SU-DHL-6 (cell line): Measurements from ENCODE around the gene PXDN.
"Not testable (repeated sequence)": the region's sequence is repeated elsewhere in the genome, so short reads cannot be mapped to it uniquely, and the experiment has no call there.

ENCODE experiments used
- H2AFZ ChIP-seq: fragments of 200-600 bp; sonication (generic); 2 replicates; pipeline ENCODE4 v1.6.1; 2014; ENCODE audit warnings: low read depth, mild to moderate bottlenecking, moderate library complexity, mixed read lengths, antibody characterized with exemption, low read length; ENCODE audit not compliant: severe bottlenecking
- H3F3A ChIP-seq: fragments of 200-600 bp; shearing (Covaris generic); 2 replicates; pipeline ENCODE4 v1.6.0; 2016; ENCODE audit warnings: antibody characterized with exemption, mild to moderate bottlenecking; ENCODE audit not compliant: insufficient read depth
- H3K27ac ChIP-seq: fragments of 200-600 bp; sonication (generic); 2 replicates; pipeline ENCODE4 v1.5.1; 2016; ENCODE audit warnings: low read depth, mild to moderate bottlenecking, low read length, moderate library complexity, mixed read lengths
- H3K27me3 ChIP-seq: fragments of 200-600 bp; sonication (generic), shearing (Covaris generic); 2 replicates; pipeline ENCODE4 v1.6.0; 2014; ENCODE audit warnings: mild to moderate bottlenecking, low read length
- H3K36me3 ChIP-seq: fragments of 200-600 bp; sonication (generic); 2 replicates; pipeline ENCODE4 v1.6.1; 2014; ENCODE audit warnings: mild to moderate bottlenecking, low read length, mixed read lengths
- H3K4me2 ChIP-seq: fragments of 300-600, 200-600 bp; shearing (Covaris generic), sonication (generic); 2 replicates; pipeline ENCODE4 v1.6.0; 2014; ENCODE audit warnings: low read length, low read depth, mild to moderate bottlenecking; ENCODE audit not compliant: poor library complexity, severe bottlenecking
- H3K4me3 ChIP-seq: fragments of 200-600 bp; sonication (generic); 2 replicates; pipeline ENCODE4 v1.5.1; 2014; ENCODE audit warnings: antibody characterized with exemption, low read length, mild to moderate bottlenecking, mixed read lengths; ENCODE audit not compliant: insufficient read depth, poor library complexity, severe bottlenecking
- H3K79me2 ChIP-seq: fragments of 200-600 bp; sonication (generic); 2 replicates; pipeline ENCODE4 v1.6.1; 2014; ENCODE audit warnings: mild to moderate bottlenecking, low read length, moderate library complexity; ENCODE audit not compliant: insufficient read depth
- H3K9ac ChIP-seq: fragments of 200-600 bp; sonication (generic); 2 replicates; pipeline ENCODE4 v1.7.0; 2014; ENCODE audit warnings: mild to moderate bottlenecking, low read length
- H3K9me2 ChIP-seq: fragments of 200-600 bp; sonication (generic); replicated peaks from 2 replicates; pipeline ENCODE4 v1.6.1; 2014; ENCODE audit warnings: low read length; ENCODE audit not compliant: insufficient read depth
- H3K9me3 ChIP-seq: fragments of 200-600 bp; sonication (generic); 2 replicates; pipeline ENCODE4 v1.6.1; 2014; ENCODE audit warnings: low read length, mixed read lengths; ENCODE audit not compliant: insufficient read depth
- H4K20me1 ChIP-seq: fragments of 200-600 bp; sonication (generic); 2 replicates; pipeline ENCODE4 v1.6.1; 2014; ENCODE audit warnings: low read depth, mild to moderate bottlenecking, antibody characterized with exemption, low read length, moderate library complexity, mixed read lengths
- EZH2phosphoT487 ChIP-seq: fragments of 200-600 bp; sonication (generic), shearing (Covaris generic); conservative IDR thresholded peaks from 2 replicates; pipeline ENCODE4 v1.6.1; 2018; ENCODE audit warnings: mild to moderate bottlenecking, antibody characterized with exemption, low read length, moderate library complexity, mixed read lengths
- TF ChIP-seq, protein P1 (sequence below): fragments of 200-600 bp; sonication (generic); IDR thresholded peaks from one replicate; pipeline ENCODE4 v1.5.1; 2017; ENCODE audit warnings: antibody characterized with exemption, mild to moderate bottlenecking, low read length, moderate library complexity; ENCODE audit not compliant: insufficient read depth, poor library complexity, severe bottlenecking

The PXDN gene

DNA sequence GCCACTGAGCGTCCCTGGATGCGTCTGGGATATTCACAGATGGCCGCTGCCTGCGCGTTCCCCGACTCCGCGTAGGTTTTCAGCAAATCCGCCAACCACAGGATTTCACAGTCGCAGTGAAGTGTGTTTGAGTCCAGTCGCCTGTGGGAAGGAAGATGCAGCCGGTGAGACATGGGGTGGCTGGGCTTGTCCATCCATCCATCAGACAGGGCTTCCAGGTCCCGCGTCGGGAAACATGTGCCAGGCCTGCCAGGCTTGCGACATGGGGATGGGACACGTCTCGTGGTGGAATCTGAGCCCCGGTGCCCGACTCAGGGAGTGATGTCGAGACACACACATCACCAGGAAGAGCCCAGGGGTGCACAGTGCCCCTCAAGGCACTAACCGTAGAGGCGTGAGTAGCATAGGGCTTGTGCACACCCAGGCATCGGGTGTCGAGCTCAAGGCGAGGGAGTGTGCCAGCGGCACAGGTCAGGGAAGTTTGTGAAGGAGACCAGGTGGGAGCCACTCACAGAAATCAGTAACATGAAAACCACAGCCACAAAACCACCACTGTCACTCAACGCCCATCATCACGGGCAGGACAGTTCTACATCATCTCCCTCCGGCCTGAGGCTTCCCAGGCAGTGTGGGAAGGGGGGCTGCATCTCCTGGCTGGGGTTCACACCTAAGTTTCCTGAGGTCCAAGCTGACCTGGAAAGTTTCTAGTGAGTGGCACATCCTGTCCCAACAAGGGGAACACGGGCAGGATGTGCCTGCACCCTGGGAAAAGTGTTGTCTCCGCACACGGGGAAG is 63.9 kb downstream of the PXDN start:
- no peak overlapping the region for H3K4me2 ChIP-seq
- no peak overlapping the region for H3K4me3 ChIP-seq
- H2AFZ ChIP-seq = no peak overlapping the region
- no peaks in the 10 kb centered on the region for H3K9me3 ChIP-seq
- no peak overlapping the region for H3K27ac ChIP-seq
- no peaks in the 10 kb centered on the region for H3K36me3 ChIP-seq
- TF ChIP-seq, protein P1, sequence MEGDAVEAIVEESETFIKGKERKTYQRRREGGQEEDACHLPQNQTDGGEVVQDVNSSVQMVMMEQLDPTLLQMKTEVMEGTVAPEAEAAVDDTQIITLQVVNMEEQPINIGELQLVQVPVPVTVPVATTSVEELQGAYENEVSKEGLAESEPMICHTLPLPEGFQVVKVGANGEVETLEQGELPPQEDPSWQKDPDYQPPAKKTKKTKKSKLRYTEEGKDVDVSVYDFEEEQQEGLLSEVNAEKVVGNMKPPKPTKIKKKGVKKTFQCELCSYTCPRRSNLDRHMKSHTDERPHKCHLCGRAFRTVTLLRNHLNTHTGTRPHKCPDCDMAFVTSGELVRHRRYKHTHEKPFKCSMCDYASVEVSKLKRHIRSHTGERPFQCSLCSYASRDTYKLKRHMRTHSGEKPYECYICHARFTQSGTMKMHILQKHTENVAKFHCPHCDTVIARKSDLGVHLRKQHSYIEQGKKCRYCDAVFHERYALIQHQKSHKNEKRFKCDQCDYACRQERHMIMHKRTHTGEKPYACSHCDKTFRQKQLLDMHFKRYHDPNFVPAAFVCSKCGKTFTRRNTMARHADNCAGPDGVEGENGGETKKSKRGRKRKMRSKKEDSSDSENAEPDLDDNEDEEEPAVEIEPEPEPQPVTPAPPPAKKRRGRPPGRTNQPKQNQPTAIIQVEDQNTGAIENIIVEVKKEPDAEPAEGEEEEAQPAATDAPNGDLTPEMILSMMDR = no peak
- no peak for TF ChIP-seq EZH2phosphoT487
- no peaks in the 10 kb centered on the region for H3K9me2 ChIP-seq
- no peaks in the 10 kb centered on the region for H3K27me3 ChIP-seq
- H4K20me1 ChIP-seq = no peaks in the 10 kb centered on the region
- H3K9ac ChIP-seq = no peak overlapping the region
- H3F3A ChIP-seq = no peaks in the 10 kb centered on the region
- no peaks in the 10 kb centered on the region for H3K79me2 ChIP-seq

DNA sequence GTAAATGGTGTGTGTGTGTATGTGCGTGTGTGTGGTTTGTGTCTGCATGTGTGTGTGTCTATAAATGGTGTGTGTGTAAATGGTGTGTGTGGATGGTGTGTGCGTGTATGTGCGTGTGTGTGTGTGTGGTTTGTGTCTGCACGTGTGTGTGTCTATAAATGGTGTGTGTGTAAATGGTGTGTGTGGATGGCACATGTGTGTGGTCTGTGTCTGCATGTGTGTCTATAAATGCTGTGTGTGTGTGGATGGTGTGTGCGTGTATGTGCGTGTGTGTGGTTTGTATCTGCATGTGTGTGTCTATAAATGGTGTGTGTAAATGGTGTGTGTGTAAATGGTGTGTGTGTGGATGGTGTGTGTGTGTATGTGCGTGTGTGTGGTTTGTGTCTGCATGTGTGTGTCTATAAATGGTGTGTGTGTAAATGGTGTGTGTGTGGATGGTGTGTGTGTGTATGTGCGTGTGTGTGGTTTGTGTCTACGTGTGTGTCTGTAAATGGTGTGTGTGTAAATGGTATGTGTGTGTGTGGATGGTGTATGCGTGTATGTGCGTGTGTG is 64.8 kb downstream of the PXDN start:
- not testable (repeated sequence) for H3K9ac ChIP-seq, H3K4me2 ChIP-seq, H3F3A ChIP-seq, H4K20me1 ChIP-seq, H3K9me3 ChIP-seq, H3K27me3 ChIP-seq, H2AFZ ChIP-seq, H3K9me2 ChIP-seq, H3K36me3 ChIP-seq, H3K4me3 ChIP-seq, H3K27ac ChIP-seq, H3K79me2 ChIP-seq

DNA sequence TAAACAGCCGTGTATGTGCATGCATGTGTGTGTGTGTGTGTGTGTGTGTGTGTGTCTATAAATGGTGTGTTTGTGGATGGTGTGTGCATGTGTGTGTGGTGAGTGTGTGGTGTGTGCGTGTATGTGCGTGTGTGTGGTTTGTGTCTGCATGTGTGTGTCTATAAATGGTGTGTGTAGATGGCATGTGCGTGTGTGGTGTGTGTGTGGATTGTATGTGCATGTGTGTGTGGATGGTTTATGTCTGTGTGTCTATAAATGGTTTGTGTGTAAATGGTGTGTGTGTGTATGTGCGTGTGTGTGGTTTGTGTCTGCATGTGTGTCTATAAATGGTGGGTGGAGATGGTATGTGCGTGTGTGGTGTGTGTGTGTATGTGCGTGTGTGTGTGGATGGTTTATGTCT is 65.2 kb downstream of the PXDN start:
- H3K4me2 ChIP-seq, H2AFZ ChIP-seq, H3K9me2 ChIP-seq, H3K27me3 ChIP-seq, H3K9me3 ChIP-seq, H3K36me3 ChIP-seq, H3F3A ChIP-seq, H4K20me1 ChIP-seq, H3K27ac ChIP-seq, H3K9ac ChIP-seq, H3K4me3 ChIP-seq, H3K79me2 ChIP-seq: not testable (repeated sequence)

DNA sequence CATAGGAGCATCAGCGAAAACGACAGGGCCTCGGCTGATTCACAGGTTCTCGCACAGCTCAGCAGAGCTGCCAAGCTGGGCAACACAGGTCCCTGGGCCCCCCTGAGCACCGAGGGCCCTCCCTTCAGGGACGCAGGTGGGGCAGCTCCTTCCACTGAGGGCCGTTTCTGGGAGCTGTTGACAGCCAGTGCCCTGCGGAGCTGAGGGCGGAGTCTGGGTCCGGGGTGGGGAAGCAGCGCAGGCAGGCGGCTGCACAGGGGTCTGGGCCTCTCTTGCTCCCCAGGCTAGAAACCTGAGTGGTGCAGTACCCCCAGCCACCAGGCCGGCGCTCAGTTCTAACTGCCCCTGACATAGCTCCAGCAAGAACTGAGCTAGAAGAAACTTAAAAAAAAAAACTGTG is 65.7 kb downstream of the PXDN start:
- H3K79me2 ChIP-seq = no peaks in the 10 kb centered on the region
- H4K20me1 ChIP-seq = no peaks in the 10 kb centered on the region
- H3K9me2 ChIP-seq = no peaks in the 10 kb centered on the region
- no peak overlapping the region for H3K9ac ChIP-seq
- H3K9me3 ChIP-seq = no peaks in the 10 kb centered on the region
- H3K27ac ChIP-seq = no peak overlapping the region
- H3F3A ChIP-seq = no peaks in the 10 kb centered on the region
- no peaks in the 10 kb centered on the region for H3K27me3 ChIP-seq
- no peaks in the 10 kb centered on the region for H3K36me3 ChIP-seq
- no peak overlapping the region for H2AFZ ChIP-seq
- no peak for TF ChIP-seq EZH2phosphoT487
- TF ChIP-seq, protein P1 = no peak
- H3K4me2 ChIP-seq = no peak overlapping the region
- no peak overlapping the region for H3K4me3 ChIP-seq
